Stimulated activated CD8-positive, alpha-beta memory T cell treated with anti-CD3 and anti-CD28 coated beads, Interleukin-7, amount 100 ng/mL, for 4 hours (primary cell): Measurements from ENCODE around the gene CCDC60.

Experiments
- DNase-seq, 2 donors: peaks; one replicate each; pipeline ENCODE4 v3.0.0-alpha.2; 2020; ENCODE audit warnings: low read depth in 2 of 2

CCDC60 gene

GRCh38 chr12:119384340-119384739, 49.8 kb downstream of the CCDC60 start:
- DNase-seq: no peak

DNA sequence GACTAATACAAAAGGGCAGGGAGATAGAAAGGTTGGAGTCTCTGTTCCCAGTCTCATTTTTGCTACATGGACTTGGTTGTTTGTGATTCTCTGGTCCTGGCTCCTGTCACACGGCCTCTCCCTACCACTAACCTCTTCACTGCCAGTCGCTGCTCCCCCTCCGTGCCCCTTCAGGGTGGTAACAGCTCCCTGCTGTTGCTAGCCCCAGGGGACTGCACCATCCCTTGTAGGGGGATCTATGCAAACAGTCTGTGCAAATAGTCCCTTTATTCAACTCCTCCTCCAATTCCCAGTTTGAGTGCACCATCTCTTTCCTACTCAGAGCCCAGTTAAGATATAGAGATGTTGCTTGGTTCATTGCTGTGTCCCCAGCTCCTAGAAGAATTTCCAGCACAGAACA, 51.1 kb downstream of the CCDC60 start:
- no peak for DNase-seq

DNA sequence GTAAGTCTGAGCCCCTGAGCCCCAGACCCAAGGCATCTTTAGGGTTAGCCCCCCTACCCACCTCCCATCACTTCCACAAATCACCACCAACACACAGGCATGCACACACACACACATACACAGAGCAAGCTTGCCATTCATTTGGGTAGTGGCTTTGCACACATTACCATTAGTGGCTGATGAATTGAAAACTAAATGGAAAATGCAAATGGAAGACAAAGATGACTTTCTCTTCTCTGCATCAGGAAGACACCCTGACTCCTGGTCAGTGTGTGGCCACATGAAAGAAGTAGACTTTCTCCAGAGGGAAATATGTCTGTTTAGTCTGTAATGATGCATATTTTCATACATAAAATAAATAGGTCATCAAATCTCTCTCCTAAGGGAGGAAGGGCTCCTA, 55.2 kb downstream of the CCDC60 start:
- DNase-seq: no peak

GRCh38 chr12:119391673-119392072, 57.1 kb downstream of the CCDC60 start:
- no peak for DNase-seq

DNA sequence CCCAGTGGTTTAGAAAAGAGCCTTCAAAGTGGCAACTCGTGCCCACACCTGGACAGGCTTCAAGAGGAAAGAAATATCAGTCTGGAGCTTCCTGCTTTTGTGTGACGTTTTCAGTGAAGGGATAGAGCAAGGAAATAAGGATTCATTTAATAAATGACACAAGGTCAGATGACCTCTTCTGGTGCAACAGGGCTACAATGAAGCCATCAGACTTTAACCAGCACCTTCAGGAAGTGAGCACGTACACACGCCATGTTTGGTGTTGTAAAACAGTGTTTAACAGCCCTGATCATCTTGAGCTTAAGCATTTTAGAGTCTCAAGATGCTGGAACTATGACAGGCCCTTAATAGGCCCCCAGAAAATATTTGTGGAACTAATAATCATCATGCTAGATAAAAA, 59.1 kb downstream of the CCDC60 start:
- DNase-seq: no peak

DNA sequence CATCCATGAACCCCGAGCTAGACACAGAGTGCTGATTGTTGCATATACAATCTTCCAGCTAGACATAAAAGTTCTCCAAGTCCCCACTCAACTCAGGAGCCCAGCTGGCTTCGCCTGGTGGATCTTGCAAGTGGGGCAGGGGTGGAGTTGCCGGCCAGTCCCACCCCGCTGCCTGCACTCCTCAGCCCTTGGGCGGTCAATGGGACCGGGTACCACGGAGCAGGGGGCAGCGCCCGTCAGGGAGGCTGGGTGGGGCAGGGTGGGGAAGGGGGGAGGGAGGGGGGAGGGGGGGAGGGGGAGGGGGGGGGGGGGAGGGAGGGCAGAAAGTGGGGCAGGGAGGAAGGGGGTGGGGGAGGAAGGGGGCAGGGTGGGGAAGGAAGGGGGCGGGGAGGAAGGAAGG, 63.0 kb downstream of the CCDC60 start:
- DNase-seq: no peak

- DNase-seq: no peak
Measured at GRCh38 chr12:119398190-119398589, 63.7 kb downstream of the CCDC60 start.

GRCh38 chr12:119399301-119399700, 64.8 kb downstream of the CCDC60 start:
- DNase-seq: no peak

GRCh38 chr12:119406308-119406707, 71.8 kb downstream of the CCDC60 start:
- no peak for DNase-seq

GRCh38 chr12:119406811-119407210, 72.3 kb downstream of the CCDC60 start:
- no peak for DNase-seq

DNA sequence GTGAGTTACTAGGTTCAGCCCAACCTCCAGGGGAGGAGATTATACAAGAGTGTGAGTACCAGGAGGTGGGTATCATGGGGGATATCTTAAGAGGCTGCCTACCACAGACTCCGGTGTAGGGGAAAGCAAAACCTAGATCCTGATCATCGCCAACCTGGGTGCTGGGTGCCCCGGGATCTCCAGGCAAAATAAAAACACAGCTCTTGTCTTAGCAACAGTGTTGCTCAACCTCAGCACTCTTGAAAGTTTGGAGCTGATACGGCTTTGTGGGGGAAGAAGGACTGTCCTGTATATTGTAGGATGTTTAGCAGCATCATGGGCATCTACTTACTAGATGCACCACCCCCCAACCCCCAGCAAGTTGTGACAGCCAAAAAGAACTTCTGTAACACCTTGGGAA, 74.5 kb downstream of the CCDC60 start:
- DNase-seq: no peak

DNA sequence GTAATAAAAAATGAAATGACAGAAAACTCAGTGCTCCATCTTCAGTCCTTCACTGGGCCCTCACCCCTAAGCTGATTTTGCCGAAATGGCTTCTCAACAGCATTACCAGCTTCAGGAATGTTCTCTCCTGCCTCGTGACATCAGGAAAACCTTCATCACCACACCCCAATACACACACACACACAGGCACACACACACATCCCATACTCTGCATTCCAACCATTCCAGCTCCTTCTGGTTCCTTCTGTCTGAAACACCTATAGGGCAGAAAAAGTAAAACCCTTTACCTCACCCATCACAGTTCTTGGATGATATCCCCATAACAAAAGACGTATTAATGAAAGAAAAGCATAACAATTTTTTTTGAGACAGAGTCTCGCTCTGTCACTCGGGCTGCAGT, 75.9 kb downstream of the CCDC60 start:
- DNase-seq: no peak

DNA sequence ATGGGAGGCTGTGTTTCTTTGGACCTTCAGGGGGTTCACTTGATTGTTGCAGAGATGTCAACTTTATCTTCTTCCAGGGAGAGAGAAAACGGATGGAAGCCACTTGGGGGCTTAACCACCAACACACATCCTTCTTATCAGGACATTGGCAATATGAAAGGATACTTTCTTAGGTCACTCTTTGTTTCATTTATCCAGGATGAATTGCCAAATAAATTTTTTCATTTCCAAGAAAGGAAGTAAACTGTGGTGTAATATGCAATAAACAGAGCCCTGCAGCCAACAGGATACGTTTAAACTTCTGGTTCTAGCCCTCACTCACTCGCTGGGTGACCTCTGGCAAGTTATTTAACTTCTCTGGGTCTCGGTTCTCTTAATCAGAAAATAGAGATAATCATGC, 77.8 kb downstream of the CCDC60 start:
- no peak for DNase-seq

DNA sequence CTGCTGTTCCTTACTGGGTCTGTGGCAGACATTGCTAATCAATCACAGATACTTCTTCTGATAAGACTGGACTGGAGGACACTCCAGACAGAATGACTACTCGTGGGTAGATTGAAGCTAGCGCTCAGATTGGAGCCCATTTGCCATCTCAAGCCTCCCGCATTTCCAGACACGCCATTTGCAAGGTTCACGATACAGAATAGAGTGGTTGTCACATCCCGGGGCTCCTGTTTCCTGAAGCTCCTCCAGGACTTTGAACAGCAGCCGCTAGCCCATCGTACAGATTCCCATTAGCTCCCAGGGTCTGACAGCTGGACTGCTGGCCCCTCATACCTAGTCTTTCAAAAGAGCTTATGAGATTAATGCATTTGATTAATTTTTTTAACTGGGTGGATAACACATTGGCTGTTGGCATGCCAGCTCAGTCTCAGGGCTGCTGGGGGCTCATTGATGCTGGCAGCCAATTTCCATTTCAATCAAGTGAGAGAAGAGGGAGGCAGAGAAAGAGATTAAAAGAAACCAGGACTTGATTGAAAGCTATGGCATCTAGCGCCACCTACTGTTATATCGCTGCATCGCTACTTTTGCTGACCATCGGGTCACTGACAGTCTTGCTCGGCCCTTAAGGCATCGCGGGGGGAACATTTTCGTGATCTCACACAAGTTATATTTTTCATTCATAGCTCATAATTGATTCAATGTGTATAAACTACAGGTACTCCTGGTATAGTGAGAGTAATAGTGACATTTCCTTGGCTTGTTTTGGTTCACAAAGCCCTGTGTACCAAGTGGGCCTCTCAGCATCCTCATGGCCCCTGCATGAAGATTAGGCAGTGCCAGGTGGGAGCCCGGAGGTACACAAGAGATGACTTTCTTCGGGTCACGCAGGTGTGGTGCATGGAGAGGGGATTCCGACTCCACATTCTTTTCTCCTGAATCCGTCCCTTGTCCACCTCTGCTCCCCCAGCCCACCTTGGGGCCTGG, 78.6 kb downstream of the CCDC60 start:
- no peak for DNase-seq

DNA sequence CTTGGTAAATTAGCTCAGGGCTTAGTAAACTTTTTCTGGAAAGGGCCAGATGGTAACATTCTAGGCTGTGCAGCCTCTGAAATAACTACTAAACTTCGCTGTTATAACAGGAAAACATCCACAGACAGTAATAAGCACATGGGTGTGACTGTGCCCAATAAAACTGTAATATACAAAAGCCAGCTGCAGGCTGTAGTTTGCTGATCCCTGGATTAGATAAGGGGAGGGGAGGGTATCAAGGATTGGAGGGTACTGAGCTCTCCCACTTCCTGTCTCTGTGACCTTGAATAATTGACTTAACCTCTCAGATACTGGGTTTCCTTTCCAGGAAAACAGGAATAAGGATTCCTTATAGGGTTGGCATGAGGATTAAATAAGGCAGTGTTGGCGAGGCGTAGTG, 81.2 kb downstream of the CCDC60 start:
- DNase-seq: no peak

GRCh38 chr12:119417440-119417839, 82.9 kb downstream of the CCDC60 start:
- no peak for DNase-seq

- DNase-seq: no peak
Measured at GRCh38 chr12:119419381-119419780, 84.9 kb downstream of the CCDC60 start.

- DNase-seq: no peak
Measured at GRCh38 chr12:119423285-119423684, 88.8 kb downstream of the CCDC60 start.

DNA sequence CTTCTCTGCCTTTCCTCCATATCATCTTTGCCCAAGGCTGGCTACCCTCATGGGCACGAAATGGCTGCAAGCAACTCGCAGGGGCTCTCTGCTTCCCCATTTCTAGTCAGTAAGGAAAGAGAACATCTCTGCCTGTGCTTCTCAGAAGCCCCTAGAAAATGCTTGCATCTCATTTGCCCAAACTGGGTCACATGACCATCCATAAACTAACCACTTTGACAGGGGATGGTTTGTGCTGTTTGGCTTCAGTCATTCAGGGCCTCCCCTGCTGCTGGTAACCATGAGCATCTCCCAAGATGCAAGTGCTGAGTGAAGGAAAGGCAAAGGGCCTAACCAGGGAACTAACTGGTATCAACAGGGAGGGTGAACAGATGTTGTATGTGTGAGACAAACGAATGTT, 91.1 kb downstream of the CCDC60 start:
- DNase-seq: no peak

GRCh38 chr12:119431151-119431550, 96.6 kb downstream of the CCDC60 start:
- no peak for DNase-seq

GRCh38 chr12:119432949-119433348, 98.4 kb downstream of the CCDC60 start:
- DNase-seq: no peak

DNA sequence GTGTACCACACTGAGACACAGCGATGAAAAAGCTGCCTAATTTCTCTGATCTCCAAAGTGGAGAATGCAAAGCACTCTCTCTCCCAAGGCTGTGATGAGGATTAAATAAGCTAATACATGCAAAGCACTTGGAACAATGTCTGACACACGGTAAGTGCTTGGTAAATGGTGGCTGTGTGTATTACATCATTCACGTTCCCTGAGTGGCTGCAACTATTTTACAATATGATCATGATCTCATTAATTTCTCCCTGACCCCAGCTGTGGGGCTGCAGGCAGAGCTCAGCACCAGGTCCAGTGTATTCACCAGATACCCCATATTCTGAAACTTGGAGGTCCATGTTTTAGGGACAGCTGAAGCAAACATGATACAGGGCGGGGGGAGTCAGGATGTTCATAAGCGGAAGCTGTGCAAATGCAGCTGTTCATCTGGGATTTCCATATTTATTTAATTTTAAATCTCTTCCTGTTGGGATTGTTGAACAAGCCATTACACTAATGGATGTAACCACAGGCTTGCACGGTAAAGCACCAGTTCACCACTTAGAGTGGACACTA, 106.4 kb downstream of the CCDC60 start:
- no peak for DNase-seq

DNA sequence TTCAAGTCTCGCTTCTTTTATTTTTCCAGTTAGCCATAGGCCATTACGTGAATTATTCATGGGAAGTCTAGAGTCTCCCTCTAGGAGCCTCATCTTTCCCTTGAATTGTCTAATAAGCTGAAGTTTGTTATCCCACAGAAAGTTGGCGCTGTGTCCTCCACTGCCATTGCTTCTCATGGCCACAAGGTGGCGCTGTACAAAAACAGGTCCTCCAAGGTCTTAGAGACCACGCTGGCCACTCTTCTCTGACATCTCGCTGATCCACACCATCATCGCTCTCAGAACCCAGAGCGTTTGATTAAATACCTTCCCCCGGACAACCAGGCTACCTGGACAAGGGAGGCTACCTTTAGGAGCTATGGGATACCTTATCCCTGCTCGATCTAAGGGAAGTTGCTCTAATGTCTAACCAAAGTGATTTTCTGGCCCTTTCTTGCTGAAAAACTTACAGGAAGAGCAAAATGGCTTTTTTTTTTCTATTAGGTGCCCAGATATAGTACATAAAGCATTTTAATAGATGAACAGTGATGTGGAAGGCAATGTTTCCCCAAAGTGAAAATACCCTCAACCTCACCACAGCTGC, 110.0 kb downstream of the CCDC60 start:
- peak in 1 of 2 donors; percentile 1 for DNase-seq
